ENCODE results near the gene NUP188.

DNA sequence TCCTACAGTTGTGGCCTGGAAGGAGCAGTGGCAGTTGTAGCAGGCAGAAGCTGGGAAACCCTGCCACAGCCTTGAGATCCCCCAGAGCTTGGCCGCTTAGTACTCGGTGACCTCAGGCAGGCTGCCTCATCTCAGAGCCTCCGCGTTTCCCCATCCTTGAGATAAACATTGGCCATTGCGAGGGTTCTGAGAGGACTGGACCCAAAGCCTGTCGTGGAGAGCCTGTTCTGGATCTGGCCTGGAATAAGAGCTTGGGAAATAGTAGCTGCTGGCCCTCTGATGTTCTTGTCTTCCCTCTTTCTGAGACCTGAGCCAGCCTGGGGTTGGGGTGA lies 90.2 kb downstream of the NUP188 start:
- TF ChIP-seq ZSCAN5A (tag by site-specific recombination; IDR thresholded peaks at IDR 0.05) = no peak
- TF ChIP-seq ZNF274 (IDR thresholded peaks at IDR 0.05; ENCODE audit: low read length) = no peak
- no peak for TF ChIP-seq ZNF274 (tag by site-specific recombination; IDR thresholded peaks at IDR 0.05; ENCODE audit: borderline replicate concordance)
- TF ChIP-seq ZSCAN30 (tag by site-specific recombination; IDR thresholded peaks at IDR 0.05) = no peak
- TF ChIP-seq SP2 (tag by site-specific recombination; IDR thresholded peaks at IDR 0.05) = no peak
- TF ChIP-seq ZNF292 (tag by site-specific recombination; IDR thresholded peaks at IDR 0.05; ENCODE audit: borderline replicate concordance, low read depth) = no peak
- TF ChIP-seq ZNF311 (tag by site-specific recombination; IDR thresholded peaks at IDR 0.05; ENCODE audit: borderline replicate concordance) = no peak
- TF ChIP-seq ZNF670 (tag by site-specific recombination; IDR thresholded peaks at IDR 0.05; ENCODE audit: low read depth) = no peak

Data from HEK293 (cell line).